ENCODE data around the gene CD8A. TPM values are rescaled to one million over a fixed set of nuclear protein-coding genes. Genes with fewer than 3 reads are reported as not detected.

CD8A gene
- total and polyA plus RNA-seq, 2 of the 8 experiments (the other 6 are each of a cell fraction or from before 2014, with no cell fraction given), result 0.14 to 0.39 TPM

- H3K27ac ChIP-seq (ENCODE audit: low read depth, low read length), result no peak overlapping the region
- WGBS, 2 experiments (ENCODE audit: extremely low coverage in 1 of 2, insufficient coverage in 1 of 2, insufficient read length in 1 of 2, insufficient replicate concordance in 2 of 2, low coverage in 1 of 2, low lambda C conversion rate in 2 of 2, missing lambda C conversion rate in 1 of 2), result 79% methylated on average over 5 of the region's 5 CpGs; no CpG with 5 or more reads in 1 of the 2 experiments
- H3K4me3 ChIP-seq (ENCODE audit: extremely low read depth in 1 of 4, insufficient read depth in 2 of 4, low read depth in 3 of 4, low read length in 4 of 4), result no peak overlapping the region
- no peaks in the 10 kb centered on the region for H3K9me3 ChIP-seq (ENCODE audit: insufficient read depth in 2 of 2, low read depth in 1 of 2, low read length in 1 of 2)
- H2BK15ac ChIP-seq (ENCODE audit: low read length), result no peak overlapping the region
- CTCF ChIA-PET (ENCODE audit: partially characterized antibody), result interaction anchor here (0.9 kb wide), 1 partner anchor 8 kb away, joined by 4 read pairs; no protein-coding TSS in a partner anchor
- no peak overlapping the region for H2BK12ac ChIP-seq (ENCODE audit: low read depth, low read length)
- peaks cover 0 to 30% (median 22%) of the 10 kb centered on the region in 4 experiments; a peak in 7 of 8 replicates for H3K36me3 ChIP-seq (ENCODE audit: control insufficient read depth in 2 of 4, insufficient read depth in 4 of 4, low read length in 3 of 4)
- H4K8ac ChIP-seq (ENCODE audit: extremely low read depth, insufficient read depth, low read length), result no peak overlapping the region
- no peak overlapping the region for H2BK5ac ChIP-seq (ENCODE audit: low read depth, low read length)
- H2AK5ac ChIP-seq (ENCODE audit: low read depth, low read length), result no peak overlapping the region
- no peaks in the 10 kb centered on the region for H3K79me2 ChIP-seq (ENCODE audit: control insufficient read depth in 1 of 2, insufficient read depth in 2 of 2, low read length in 2 of 2)
- no peak overlapping the region for H4K5ac ChIP-seq (ENCODE audit: insufficient read length, low read depth, low read length)
- H3K4me2 ChIP-seq (ENCODE audit: insufficient read depth in 1 of 2, low read depth in 2 of 2, low read length in 2 of 2), result no peak overlapping the region
- H3K4me1 ChIP-seq (replicated peaks in 1 of 4; ENCODE audit: control insufficient read depth in 3 of 4, insufficient read depth in 4 of 4, low read length in 3 of 4), result peaks cover 0 to 3% (median 0%) of the 10 kb centered on the region in 4 experiments; a peak in 1 of 7 replicates
- H3K27me3 ChIP-seq (replicated peaks in 1 of 4; ENCODE audit: control insufficient read depth in 3 of 4, extremely low read depth in 1 of 4, insufficient read depth in 3 of 4, low read length in 3 of 4), result no peaks in the 10 kb centered on the region
- no peak overlapping the region for H3K56ac ChIP-seq (replicated peaks; ENCODE audit: insufficient read length, low read depth, low read length)
- H3K23me2 ChIP-seq (ENCODE audit: low read depth, low read length), result no peaks in the 10 kb centered on the region
- no peaks in the 10 kb centered on the region for H3K79me1 ChIP-seq (ENCODE audit: low read depth, low read length)
- H4K91ac ChIP-seq (replicated peaks; ENCODE audit: insufficient read length, low read length), result no peak overlapping the region
- no peak overlapping the region for H3K14ac ChIP-seq (ENCODE audit: insufficient read length)
- H2BK20ac ChIP-seq (ENCODE audit: low read length), result no peak overlapping the region
- H3K9ac ChIP-seq (replicated peaks in 1 of 4; ENCODE audit: extremely low read depth in 1 of 4, low read depth in 3 of 4, low read length in 3 of 4), result no peak overlapping the region
- no peak for FAIRE-seq
- no peak overlapping the region for H2AFZ ChIP-seq (ENCODE audit: low read length)
- POLR2A ChIA-PET (ENCODE audit: partially characterized antibody), result no interaction called here
- DNase-seq (ENCODE audit: low read depth in 1 of 2, low spot score in 2 of 2), result no peak
- no peak overlapping the region for H3K4ac ChIP-seq (replicated peaks; ENCODE audit: insufficient read length, low read depth, low read length)
- no peak overlapping the region for H3K23ac ChIP-seq (ENCODE audit: insufficient read length)
- H3K18ac ChIP-seq (ENCODE audit: extremely low read depth, low read length), result no peak overlapping the region
- H2BK120ac ChIP-seq (replicated peaks; ENCODE audit: low read depth, low read length), result no peak overlapping the region
- peaks cover 0 to 7% of the 10 kb centered on the region in 2 experiments for H4K20me1 ChIP-seq (replicated peaks in 1 of 2; ENCODE audit: control insufficient read depth in 1 of 2, insufficient read depth in 2 of 2, low read length in 2 of 2)
- TF ChIP-seq CTBP2 (IDR thresholded peaks at IDR 0.05; ENCODE audit: borderline replicate concordance, insufficient read depth, insufficient read length, low read length) (no peak), SP2 (IDR thresholded peaks at IDR 0.05; ENCODE audit: low read length) (no peak), SRF (IDR thresholded peaks at IDR 0.05; ENCODE audit: low read depth, low read length) (no peak)
Measured at GRCh38 chr2:86772611-86773010, 18.1 kb downstream of the CD8A start.
